GM21528 (cell line): ENCODE results near the gene TRAPPC14.

ENCODE experiments used
- ATAC-seq: cut with Tn5 transposase; IDR thresholded peaks from one replicate; pipeline ENCODE4 v1.9.1; 2021; ENCODE audit warnings: mild to moderate bottlenecking, moderate library complexity; ENCODE audit not compliant: unreplicated experiment, low FRiP score

TRAPPC14 gene

DNA sequence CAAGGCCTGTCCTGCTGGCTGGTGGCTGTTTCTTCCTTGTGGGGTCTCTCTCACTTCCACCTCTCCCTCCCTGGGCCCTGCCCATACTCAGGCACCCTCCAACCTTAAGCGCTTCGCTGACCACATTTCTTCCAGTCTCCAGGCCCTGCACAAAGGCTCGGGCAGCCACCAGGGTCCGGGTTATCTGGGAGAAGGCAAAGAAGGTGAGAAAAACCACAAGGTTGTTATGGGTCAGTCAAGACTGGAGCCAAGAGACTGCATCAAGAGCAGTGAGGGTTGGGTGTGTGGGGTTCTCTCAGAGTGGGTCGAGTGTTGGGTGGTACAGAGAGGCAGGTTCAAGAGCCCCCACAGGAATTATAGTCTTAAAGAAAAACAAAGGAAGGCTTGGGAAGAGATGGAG is 16.1 kb upstream of the TRAPPC14 start:
- no peak for ATAC-seq

DNA sequence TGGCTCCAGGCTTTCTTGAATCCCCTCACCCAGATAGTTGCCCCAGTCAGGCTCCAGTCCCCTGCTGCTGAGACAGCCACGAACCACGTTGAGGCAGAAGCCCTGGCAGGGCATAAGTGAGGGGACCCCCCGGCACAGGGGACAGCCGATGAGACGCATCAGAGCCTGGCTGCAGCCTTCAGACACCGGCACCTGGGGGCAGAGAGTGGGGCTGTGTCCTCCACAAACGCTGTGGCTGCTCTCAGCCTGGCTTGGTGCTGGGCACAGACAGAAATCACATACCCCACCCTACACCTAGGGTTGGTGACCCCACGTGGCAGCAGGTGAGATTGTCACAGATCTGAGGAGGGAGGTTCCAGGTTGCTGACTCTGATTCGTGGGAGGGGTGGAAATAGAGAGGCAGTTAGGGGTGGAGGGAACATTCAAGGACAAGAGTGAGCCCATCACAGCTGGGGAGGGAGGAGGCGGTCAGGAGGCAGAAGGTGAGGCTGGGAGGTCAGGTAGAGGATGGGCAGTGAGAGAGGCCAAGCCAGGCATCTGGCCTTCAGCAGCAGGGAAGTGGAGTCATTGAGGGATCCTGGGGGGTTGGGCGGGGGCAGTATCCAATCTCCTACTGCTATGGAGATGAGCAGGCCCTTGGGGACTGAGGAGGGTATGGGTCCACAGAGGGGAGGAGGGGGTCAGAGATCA is 15.4 kb upstream of the TRAPPC14 start:
- no peak for ATAC-seq

- no peak for ATAC-seq
Measured at GRCh38 chr7:100171840-100172239, 13.3 kb upstream of the TRAPPC14 start.

GRCh38 chr7:100171087-100171681 is 12.7 kb upstream of the TRAPPC14 start:
- ATAC-seq = no peak

- ATAC-seq = no peak
Measured at GRCh38 chr7:100170101-100170897, 11.8 kb upstream of the TRAPPC14 start.

DNA sequence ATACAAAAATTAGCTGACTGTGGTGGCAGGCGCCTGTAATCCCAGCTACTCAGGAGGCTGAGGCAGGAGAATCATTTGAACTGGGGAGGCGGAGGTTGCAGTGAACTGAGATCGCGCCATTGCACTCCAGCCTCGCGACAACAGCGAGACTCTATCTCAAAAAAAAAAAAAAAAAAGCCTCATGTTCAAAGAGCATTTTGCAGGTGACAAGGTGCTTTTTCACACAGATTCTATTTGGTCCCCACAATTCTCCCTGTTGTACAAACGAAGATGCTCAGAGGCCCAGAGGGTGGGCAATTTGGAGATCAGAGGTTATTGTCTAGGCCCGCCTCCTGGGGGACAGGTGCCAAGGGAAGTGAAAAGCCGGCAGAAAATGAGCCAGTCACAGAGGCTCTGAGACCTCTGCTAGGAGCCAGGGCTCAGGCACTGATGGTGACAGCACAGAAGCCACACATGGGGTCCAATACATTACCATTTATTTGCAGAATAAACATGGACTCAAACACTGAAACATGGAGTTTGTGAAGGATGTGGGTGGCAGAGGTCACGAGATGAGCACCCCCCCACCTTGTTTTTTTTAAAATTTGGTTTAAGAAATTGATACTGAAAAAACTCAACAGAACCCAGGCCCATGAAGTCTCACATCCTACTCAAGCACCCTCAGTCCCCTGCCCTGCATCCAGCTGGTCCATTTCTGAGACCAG is 10.8 kb upstream of the TRAPPC14 start:
- no peak for ATAC-seq

GRCh38 chr7:100167912-100168323 is 9.4 kb upstream of the TRAPPC14 start:
- no peak for ATAC-seq

DNA sequence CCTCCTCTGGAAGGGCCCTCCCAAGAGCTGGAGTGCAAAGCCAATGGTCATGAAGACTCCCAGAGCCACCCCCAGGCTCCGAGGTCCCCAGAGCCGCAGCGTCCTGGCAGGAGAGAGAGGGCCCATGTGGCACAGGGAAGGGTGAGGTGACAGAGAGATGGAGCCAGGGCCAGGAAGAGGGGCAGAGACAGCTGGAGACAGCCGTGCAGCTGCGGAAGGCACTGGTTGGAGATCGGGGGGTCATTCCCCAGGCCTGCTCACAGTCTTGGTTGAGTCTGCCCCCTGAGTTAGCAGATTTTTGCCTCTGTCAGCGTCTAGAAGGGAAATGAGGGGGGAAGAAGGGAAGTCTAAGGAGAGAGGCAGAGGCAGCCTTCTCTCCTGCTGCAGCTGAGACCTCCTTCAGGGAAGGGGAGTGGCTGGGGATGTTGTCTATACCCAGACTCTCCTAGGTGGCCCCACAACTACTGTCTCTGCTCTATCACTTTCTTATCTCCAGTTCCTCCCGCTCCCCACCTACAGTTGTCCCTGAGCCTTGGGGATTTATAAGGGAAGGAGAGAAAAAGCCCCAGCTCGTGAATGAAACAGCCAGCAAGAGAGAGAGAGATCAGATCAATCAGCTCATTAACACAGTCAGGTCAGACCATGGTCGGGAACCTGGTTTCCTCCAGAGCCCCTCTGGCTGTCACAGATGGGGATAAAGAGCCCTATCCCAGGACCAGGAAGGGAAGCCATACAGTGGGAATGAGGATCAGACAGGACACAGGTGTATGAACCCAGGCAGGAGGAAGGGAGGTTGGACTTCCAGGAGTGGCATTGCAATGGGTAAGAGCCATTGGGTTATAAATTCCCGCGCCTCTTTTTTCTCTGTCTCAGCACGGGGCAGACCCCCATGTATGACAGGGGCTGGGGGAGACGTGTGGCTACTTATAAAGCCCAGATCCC is 8.7 kb upstream of the TRAPPC14 start:
- no peak for ATAC-seq

- ATAC-seq = no peak
Measured at GRCh38 chr7:100166317-100166940, 7.9 kb upstream of the TRAPPC14 start.

GRCh38 chr7:100163871-100164270 is 5.3 kb upstream of the TRAPPC14 start:
- ATAC-seq = no peak

DNA sequence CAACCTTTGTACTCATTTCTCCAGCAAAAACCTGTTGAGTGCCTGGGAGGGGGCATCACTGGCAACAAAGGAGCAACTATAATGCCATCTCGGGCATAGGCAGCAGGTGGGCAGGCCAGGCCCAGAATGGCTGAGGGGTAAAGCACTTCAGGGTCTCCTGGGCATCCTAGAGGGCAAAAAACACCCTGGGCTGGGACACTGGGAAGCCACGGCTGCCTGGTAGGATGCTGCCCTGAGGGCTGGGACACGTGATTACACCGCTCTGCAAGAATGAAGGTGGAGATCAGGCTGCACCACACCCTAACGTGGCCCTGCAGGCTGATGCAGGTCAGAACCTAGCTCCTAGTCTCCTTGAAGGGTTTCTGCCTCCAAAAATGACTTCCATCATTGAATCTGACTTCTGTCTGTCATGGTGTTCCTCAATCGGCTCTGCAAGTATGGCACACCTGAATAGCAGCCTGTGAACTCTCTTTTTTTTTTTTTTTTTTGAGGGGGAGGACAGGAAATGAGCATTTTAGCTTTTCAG is 4.5 kb upstream of the TRAPPC14 start:
- ATAC-seq = no peak

DNA sequence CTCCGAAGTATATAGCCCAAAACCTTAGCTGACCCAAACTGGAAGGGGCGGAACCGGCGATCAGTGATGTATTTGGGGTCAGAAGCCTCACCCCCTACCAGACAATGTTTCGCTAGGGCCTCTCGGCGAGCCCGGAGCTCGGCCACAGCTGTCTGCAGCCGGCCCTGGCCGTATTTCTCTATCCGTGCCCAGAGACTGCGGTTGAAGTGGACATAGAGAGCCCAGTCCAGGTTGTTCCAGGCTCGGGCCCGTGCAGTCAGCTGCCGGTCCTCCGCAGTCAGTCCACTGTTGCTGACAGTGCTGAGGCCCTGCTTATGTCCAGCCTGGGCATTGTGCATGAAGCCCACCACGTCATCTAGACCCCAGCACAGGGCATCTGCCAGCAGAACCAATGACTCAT is 1.5 kb upstream of the TRAPPC14 start:
- ATAC-seq = no peak

DNA sequence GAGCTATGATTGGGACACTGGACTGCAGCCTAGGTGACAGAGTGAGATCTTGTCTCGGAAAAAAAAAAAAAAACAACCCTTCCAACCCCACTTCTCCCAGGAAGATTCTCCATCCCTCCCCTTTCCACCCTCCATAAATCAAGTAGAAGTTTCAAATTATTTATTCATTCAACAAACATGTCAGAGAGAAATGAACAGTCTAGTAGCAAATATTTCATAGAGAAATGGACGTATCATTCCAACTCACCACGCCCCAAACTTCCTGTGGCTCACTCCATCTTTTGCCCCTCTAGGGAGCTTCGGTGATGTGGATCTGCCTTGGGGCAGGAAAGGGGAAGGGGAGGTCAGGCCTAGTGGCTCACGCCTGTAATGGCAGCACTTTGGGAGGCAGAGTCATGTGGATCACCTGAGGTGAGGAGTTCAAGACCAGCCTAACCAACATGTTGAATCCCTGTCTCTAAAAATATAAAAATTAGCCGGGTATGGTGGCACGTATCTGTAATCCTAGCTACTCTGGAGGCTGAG is 638 bp upstream of the TRAPPC14 start:
- no peak for ATAC-seq

DNA sequence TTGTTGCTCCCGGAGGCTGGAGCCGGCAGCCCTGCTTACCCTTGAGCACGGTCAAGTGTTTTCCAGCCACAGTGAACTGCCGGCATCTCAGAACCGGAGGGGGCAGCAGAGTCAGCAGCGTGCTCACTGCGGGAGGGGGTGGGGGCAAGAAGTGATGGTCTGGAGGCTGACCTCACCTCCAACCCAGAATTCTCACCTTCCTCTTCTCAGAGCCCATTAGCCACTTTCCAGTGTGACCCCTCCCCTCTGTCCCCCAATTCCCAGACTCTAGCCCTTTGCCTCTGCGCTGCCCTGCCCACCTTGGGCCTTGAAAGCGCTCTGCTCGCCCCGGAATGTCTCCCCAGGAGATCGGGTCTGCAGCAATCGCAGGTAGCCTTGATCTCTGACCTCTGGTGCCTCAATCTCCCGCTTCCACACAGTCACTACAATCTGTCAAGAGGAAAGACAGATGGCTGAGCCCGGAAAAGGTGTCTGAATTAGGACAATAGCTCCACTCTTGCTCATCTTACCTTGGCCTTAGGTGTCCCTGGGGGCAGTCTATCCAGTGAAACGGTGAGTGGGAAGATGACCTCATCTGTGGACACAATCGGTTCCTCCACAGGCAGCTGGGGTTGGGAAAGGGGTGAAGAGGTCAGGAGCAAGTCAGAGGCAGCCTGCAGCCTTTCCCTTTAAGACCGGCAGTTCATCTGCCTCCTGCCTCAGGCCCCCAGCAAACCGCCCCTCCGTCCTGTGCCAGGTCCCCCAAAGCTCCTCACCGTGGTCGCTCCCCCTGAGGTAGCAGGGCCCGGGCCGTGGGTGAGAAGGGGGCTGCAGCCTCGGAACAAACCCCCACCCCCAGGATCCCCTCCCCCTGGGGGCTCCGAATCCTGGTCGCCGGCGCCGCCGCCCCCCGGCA is 942 bp downstream of the TRAPPC14 start:
- ATAC-seq = no peak

- no peak for ATAC-seq
Measured at GRCh38 chr7:100157069-100157333, 1.5 kb downstream of the TRAPPC14 start.

- no peak for ATAC-seq
Measured at GRCh38 chr7:100156331-100157068, 2.0 kb downstream of the TRAPPC14 start.

DNA sequence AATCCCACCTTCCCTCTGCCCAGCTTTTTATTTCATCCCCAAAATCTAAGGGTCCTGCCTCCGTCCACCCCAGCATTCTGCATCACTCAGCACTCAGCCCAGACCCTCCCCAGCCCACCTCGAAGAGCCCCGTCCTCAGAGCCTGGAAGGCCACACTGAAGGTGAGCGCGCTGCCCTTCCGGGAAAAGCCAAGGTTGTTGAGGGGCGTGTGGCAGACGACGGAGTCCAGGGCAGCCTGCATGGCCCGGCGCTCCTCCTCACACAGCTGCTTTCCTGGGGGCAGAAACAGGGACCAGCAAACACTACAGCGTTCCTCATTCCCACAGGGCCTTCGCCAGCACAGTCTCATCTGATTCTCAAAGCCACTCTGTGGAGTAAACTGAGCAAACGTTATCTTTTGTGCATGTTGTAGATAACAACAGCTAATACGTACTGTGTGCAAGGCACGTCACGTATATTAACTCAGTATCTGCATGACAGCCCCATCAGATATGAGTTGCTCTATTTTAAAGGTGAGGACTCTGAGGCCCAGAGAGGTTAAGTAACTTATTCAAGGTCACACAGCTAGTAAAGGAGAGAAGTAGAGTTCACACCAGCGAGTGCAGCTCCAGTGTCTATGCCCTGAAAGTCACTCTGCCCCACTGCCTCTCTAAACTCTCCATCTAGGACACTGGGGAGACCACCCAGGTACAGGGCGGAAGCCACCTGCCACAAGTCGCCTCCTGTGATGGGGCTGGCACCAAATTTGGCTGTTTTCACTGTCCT is 2.8 kb downstream of the TRAPPC14 start:
- ATAC-seq = no peak
